Measurements from ENCODE around the gene TGFB1.
"Not testable (repeated sequence)": the region's sequence is repeated elsewhere in the genome, so short reads cannot be mapped to it uniquely, and the experiment has no call there.

The TGFB1 gene

DNA sequence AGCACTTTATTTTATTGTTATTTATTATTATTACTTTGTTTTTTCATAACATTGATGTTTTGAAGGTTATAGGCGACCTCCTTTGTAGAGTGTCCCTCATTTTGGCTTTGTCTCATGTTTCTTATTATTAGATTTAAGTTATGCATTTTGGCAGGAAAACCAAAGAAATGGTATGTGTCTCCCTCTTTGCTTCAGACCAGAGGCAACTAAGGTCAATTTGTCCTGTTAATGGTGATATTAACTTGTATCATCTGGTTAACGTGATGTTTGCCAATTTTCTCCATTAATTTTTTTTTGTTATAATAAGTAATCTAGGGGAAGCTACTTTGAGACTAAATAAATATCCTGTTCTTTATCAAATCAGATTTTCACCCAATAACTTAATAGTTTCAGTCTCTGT, 18.8 kb upstream of the TGFB1 start:
- no peak for TF ChIP-seq SNAI2 (CRISPR knock-in tag; IDR thresholded peaks at IDR 0.05)
- no peak for TF ChIP-seq ARNTL (CRISPR knock-in tag; IDR thresholded peaks at IDR 0.05; ENCODE audit: borderline replicate concordance, low read depth)
- no peak for TF ChIP-seq ESRRG (CRISPR knock-in tag; IDR thresholded peaks at IDR 0.05)
- TF ChIP-seq, protein P1, sequence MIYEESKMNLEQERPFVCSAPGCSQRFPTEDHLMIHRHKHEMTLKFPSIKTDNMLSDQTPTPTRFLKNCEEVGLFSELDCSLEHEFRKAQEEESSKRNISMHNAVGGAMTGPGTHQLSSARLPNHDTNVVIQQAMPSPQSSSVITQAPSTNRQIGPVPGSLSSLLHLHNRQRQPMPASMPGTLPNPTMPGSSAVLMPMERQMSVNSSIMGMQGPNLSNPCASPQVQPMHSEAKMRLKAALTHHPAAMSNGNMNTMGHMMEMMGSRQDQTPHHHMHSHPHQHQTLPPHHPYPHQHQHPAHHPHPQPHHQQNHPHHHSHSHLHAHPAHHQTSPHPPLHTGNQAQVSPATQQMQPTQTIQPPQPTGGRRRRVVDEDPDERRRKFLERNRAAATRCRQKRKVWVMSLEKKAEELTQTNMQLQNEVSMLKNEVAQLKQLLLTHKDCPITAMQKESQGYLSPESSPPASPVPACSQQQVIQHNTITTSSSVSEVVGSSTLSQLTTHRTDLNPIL (CRISPR knock-in tag; IDR thresholded peaks at IDR 0.05; ENCODE audit: low read depth): no peak
- TF ChIP-seq, protein P2, sequence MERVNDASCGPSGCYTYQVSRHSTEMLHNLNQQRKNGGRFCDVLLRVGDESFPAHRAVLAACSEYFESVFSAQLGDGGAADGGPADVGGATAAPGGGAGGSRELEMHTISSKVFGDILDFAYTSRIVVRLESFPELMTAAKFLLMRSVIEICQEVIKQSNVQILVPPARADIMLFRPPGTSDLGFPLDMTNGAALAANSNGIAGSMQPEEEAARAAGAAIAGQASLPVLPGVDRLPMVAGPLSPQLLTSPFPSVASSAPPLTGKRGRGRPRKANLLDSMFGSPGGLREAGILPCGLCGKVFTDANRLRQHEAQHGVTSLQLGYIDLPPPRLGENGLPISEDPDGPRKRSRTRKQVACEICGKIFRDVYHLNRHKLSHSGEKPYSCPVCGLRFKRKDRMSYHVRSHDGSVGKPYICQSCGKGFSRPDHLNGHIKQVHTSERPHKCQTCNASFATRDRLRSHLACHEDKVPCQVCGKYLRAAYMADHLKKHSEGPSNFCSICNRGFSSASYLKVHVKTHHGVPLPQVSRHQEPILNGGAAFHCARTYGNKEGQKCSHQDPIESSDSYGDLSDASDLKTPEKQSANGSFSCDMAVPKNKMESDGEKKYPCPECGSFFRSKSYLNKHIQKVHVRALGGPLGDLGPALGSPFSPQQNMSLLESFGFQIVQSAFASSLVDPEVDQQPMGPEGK (CRISPR knock-in tag; IDR thresholded peaks at IDR 0.05; ENCODE audit: borderline replicate concordance): no peak
- TF ChIP-seq, protein P3, sequence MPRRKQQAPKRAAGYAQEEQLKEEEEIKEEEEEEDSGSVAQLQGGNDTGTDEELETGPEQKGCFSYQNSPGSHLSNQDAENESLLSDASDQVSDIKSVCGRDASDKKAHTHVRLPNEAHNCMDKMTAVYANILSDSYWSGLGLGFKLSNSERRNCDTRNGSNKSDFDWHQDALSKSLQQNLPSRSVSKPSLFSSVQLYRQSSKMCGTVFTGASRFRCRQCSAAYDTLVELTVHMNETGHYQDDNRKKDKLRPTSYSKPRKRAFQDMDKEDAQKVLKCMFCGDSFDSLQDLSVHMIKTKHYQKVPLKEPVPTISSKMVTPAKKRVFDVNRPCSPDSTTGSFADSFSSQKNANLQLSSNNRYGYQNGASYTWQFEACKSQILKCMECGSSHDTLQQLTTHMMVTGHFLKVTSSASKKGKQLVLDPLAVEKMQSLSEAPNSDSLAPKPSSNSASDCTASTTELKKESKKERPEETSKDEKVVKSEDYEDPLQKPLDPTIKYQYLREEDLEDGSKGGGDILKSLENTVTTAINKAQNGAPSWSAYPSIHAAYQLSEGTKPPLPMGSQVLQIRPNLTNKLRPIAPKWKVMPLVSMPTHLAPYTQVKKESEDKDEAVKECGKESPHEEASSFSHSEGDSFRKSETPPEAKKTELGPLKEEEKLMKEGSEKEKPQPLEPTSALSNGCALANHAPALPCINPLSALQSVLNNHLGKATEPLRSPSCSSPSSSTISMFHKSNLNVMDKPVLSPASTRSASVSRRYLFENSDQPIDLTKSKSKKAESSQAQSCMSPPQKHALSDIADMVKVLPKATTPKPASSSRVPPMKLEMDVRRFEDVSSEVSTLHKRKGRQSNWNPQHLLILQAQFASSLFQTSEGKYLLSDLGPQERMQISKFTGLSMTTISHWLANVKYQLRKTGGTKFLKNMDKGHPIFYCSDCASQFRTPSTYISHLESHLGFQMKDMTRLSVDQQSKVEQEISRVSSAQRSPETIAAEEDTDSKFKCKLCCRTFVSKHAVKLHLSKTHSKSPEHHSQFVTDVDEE (CRISPR knock-in tag; IDR thresholded peaks at IDR 0.05): no peak
- TF ChIP-seq ZNF70 (CRISPR knock-in tag; IDR thresholded peaks at IDR 0.05): no peak
- TF ChIP-seq OSR1 (CRISPR knock-in tag; IDR thresholded peaks at IDR 0.05): no peak
- TF ChIP-seq, protein P4, sequence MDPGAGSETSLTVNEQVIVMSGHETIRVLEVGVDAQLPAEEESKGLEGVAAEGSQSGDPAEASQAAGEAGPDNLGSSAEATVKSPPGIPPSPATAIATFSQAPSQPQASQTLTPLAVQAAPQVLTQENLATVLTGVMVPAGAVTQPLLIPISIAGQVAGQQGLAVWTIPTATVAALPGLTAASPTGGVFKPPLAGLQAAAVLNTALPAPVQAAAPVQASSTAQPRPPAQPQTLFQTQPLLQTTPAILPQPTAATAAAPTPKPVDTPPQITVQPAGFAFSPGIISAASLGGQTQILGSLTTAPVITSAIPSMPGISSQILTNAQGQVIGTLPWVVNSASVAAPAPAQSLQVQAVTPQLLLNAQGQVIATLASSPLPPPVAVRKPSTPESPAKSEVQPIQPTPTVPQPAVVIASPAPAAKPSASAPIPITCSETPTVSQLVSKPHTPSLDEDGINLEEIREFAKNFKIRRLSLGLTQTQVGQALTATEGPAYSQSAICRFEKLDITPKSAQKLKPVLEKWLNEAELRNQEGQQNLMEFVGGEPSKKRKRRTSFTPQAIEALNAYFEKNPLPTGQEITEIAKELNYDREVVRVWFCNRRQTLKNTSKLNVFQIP (CRISPR knock-in tag; IDR thresholded peaks at IDR 0.05; ENCODE audit: borderline replicate concordance, low read depth): no peak
- TF ChIP-seq ISL1 (CRISPR knock-in tag; IDR thresholded peaks at IDR 0.05): no peak
- TF ChIP-seq ZC3H10 (CRISPR knock-in tag; IDR thresholded peaks at IDR 0.05): no peak
- TF ChIP-seq CSDC2 (CRISPR knock-in tag; IDR thresholded peaks at IDR 0.05): no peak
- TF ChIP-seq TCF4 (CRISPR knock-in tag; IDR thresholded peaks at IDR 0.05; ENCODE audit: borderline replicate concordance): no peak
- no peak for TF ChIP-seq BACH2 (CRISPR knock-in tag; IDR thresholded peaks at IDR 0.05; ENCODE audit: borderline replicate concordance)
- TF ChIP-seq, protein P5, sequence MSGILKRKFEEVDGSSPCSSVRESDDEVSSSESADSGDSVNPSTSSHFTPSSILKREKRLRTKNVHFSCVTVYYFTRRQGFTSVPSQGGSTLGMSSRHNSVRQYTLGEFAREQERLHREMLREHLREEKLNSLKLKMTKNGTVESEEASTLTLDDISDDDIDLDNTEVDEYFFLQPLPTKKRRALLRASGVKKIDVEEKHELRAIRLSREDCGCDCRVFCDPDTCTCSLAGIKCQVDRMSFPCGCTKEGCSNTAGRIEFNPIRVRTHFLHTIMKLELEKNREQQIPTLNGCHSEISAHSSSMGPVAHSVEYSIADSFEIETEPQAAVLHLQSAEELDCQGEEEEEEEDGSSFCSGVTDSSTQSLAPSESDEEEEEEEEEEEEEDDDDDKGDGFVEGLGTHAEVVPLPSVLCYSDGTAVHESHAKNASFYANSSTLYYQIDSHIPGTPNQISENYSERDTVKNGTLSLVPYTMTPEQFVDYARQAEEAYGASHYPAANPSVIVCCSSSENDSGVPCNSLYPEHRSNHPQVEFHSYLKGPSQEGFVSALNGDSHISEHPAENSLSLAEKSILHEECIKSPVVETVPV (CRISPR knock-in tag; IDR thresholded peaks at IDR 0.05): no peak
- no peak for TF ChIP-seq TOX (CRISPR knock-in tag; IDR thresholded peaks at IDR 0.05; ENCODE audit: borderline replicate concordance)
- TF ChIP-seq GLIS3 (CRISPR knock-in tag; IDR thresholded peaks at IDR 0.05): no peak
- no peak for TF ChIP-seq ZFP30 (CRISPR knock-in tag; IDR thresholded peaks at IDR 0.05)
- no peak for TF ChIP-seq RARB (CRISPR knock-in tag; IDR thresholded peaks at IDR 0.05)
- no peak for TF ChIP-seq ZFP3 (CRISPR knock-in tag; IDR thresholded peaks at IDR 0.05)
- ATAC-seq: no peak

DNA sequence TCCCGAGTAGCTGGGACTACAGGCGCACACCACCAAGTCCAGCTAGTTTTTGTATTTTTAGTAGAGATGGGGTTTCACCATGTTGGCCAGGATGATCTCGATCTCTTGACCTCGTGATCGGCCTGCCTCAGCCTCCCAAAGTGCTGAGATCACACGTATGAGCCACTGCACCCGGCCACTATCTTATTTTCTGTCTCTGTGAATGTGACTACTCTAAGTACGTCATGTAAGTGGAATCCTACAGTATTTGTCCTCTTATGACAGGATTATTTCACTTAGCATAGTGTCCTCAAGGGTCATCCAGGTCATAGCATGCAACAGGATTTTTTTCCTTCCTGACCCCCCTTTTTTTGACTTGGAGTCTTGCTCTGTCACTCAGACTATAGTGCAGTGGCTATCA, 17.8 kb upstream of the TGFB1 start:
- TF ChIP-seq SNAI2 (CRISPR knock-in tag; IDR thresholded peaks at IDR 0.05): no peak
- TF ChIP-seq ARNTL (CRISPR knock-in tag; IDR thresholded peaks at IDR 0.05; ENCODE audit: borderline replicate concordance, low read depth): no peak
- no peak for TF ChIP-seq ISL1 (CRISPR knock-in tag; IDR thresholded peaks at IDR 0.05)
- no peak for TF ChIP-seq OSR1 (CRISPR knock-in tag; IDR thresholded peaks at IDR 0.05)
- TF ChIP-seq, protein P2 (CRISPR knock-in tag; IDR thresholded peaks at IDR 0.05; ENCODE audit: borderline replicate concordance): no peak
- TF ChIP-seq, protein P5 (CRISPR knock-in tag; IDR thresholded peaks at IDR 0.05): no peak
- no peak for TF ChIP-seq CSDC2 (CRISPR knock-in tag; IDR thresholded peaks at IDR 0.05)
- no peak for TF ChIP-seq ZNF565 (CRISPR knock-in tag; conservative IDR thresholded peaks at IDR 0.05; ENCODE audit: low read depth)
- no peak for ATAC-seq

DNA sequence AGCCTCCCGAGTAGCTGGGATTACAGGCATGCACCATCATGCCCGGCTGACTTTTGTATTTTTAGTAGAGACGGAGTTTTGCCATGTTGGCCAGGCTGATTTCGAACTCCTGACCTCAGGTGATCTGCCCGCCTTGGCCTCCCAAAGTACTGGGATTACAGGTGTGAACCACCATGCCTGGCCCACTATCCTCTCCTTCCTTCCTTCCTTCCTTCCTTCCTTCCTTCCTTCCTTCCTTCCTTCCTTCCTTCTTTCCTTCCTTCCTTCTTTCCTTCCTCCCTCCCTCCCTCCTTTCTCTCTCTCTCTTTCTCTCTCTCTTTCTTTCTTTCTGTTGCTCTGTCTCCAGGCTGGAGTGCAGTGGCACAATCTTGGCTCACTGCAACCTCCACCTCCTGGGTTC, 17.4 kb upstream of the TGFB1 start:
- ATAC-seq: not testable (repeated sequence)
